Amniotic epithelial cell (primary cell): Measurements from ENCODE around the gene RABGAP1.

ENCODE experiments used
- DNase-seq: peaks from one replicate; pipeline ENCODE4 v3.0.0-alpha.2; 2010; ENCODE audit warnings: low read depth

RABGAP1 gene

GRCh38 chr9:123048748-123049147 is 107.9 kb downstream of the RABGAP1 start:
- DNase-seq, result no peak

- peak; percentile 74 for DNase-seq
Observed at GRCh38 chr9:123049589-123050222, 108.9 kb downstream of the RABGAP1 start.

GRCh38 chr9:123053046-123053445 is 112.2 kb downstream of the RABGAP1 start:
- DNase-seq, result no peak

GRCh38 chr9:123053711-123054110 is 112.9 kb downstream of the RABGAP1 start:
- no peak for DNase-seq

- peak; percentile 98 for DNase-seq
Observed at GRCh38 chr9:123058834-123059233, 118.0 kb downstream of the RABGAP1 start.

- DNase-seq, result peak; percentile 80
Observed at GRCh38 chr9:123059472-123060220, 118.8 kb downstream of the RABGAP1 start.

- no peak for DNase-seq
Observed at GRCh38 chr9:123061216-123061615, 120.4 kb downstream of the RABGAP1 start.

GRCh38 chr9:123062351-123063176 is 121.7 kb downstream of the RABGAP1 start:
- DNase-seq, result no peak

GRCh38 chr9:123063177-123063598 is 122.4 kb downstream of the RABGAP1 start:
- peak; percentile 71 for DNase-seq

GRCh38 chr9:123063896-123064295 is 123.1 kb downstream of the RABGAP1 start:
- no peak for DNase-seq

- DNase-seq, result no peak
Observed at GRCh38 chr9:123064716-123065115, 123.9 kb downstream of the RABGAP1 start.

GRCh38 chr9:123065196-123065595 is 124.4 kb downstream of the RABGAP1 start:
- peak; percentile 38 for DNase-seq

- peak; percentile 43 for DNase-seq
Observed at GRCh38 chr9:123067136-123067535, 126.3 kb downstream of the RABGAP1 start.

GRCh38 chr9:123069010-123069481 is 128.2 kb downstream of the RABGAP1 start:
- peak; percentile 97 for DNase-seq

GRCh38 chr9:123070198-123070597 is 129.4 kb downstream of the RABGAP1 start:
- DNase-seq, result no peak

GRCh38 chr9:123072407-123072995 is 131.7 kb downstream of the RABGAP1 start:
- DNase-seq, result no peak

- DNase-seq, result peak; percentile 18
Observed at GRCh38 chr9:123073441-123073840, 132.6 kb downstream of the RABGAP1 start.

GRCh38 chr9:123073991-123074422 is 133.2 kb downstream of the RABGAP1 start:
- peak; percentile 86 for DNase-seq

GRCh38 chr9:123074628-123075027 is 133.8 kb downstream of the RABGAP1 start:
- DNase-seq, result peak; percentile 26

GRCh38 chr9:123080444-123080843 is 139.6 kb downstream of the RABGAP1 start:
- DNase-seq, result no peak

- peak; percentile 55 for DNase-seq
Observed at GRCh38 chr9:123081824-123082223, 141.0 kb downstream of the RABGAP1 start.

- no peak for DNase-seq
Observed at GRCh38 chr9:123083680-123084079, 142.9 kb downstream of the RABGAP1 start.
